Right lobe of liver (tissue), 4 donors: ENCODE results near the gene ADAMTS6.

Experiments used
- POLR2A ChIP-seq: fragments of 450-650 bp; IDR thresholded peaks from one replicate; pipeline ENCODE4 v1.6.1; 2017; ENCODE audit warnings: antibody characterized with exemption, mild to moderate bottlenecking
- TF ChIP-seq, protein P1 (sequence below), 4 donors: fragments of 200-600 bp in 3 of 4; fragments of 450-650 bp in 1 of 4; IDR thresholded peaks; one replicate each; pipeline versions ENCODE4 v1.5.1 to v1.8.0; 2016 to 2022; ENCODE audit warnings: antibody characterized with exemption in 4 of 4, mild to moderate bottlenecking in 2 of 4
- donor health status: DM: no; HTN: no; CAD: no.
- donor health status: DM: no; HTN: no; CAD: no.
- donor health status: DM: no; HTN: yes; CAD: no.

DNA sequence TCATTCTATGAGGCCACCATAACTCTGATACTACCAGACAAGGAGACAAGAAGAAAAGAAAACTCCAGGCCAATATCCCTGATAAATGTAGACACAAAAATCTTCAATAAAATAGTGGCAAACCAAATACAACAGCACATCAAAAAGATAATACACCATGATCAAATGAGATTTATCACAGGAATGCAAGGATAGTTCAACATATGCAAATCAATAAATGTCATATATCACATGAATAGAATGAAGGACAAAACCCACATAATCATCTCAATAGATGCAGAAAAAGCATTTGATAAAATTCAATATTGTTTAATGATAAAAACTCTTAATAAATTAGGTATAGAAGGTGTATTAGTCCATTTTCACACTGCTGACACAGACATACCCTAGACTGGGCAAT, 139.9 kb downstream of the ADAMTS6 start:
- no peak for TF ChIP-seq POLR2A
- TF ChIP-seq, protein P1, sequence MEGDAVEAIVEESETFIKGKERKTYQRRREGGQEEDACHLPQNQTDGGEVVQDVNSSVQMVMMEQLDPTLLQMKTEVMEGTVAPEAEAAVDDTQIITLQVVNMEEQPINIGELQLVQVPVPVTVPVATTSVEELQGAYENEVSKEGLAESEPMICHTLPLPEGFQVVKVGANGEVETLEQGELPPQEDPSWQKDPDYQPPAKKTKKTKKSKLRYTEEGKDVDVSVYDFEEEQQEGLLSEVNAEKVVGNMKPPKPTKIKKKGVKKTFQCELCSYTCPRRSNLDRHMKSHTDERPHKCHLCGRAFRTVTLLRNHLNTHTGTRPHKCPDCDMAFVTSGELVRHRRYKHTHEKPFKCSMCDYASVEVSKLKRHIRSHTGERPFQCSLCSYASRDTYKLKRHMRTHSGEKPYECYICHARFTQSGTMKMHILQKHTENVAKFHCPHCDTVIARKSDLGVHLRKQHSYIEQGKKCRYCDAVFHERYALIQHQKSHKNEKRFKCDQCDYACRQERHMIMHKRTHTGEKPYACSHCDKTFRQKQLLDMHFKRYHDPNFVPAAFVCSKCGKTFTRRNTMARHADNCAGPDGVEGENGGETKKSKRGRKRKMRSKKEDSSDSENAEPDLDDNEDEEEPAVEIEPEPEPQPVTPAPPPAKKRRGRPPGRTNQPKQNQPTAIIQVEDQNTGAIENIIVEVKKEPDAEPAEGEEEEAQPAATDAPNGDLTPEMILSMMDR (IDR thresholded peaks at IDR 0.05): no peak
